Measurements from ENCODE around the gene ALMS1. TPM values are rescaled to one million over a fixed set of nuclear protein-coding genes. Genes with fewer than 3 reads are reported as not detected.

Gene ALMS1
- total and polyA plus RNA-seq, 2 of the 4 experiments (the other 2 are of a cell fraction): 20.8 to 52.8 TPM

DNA sequence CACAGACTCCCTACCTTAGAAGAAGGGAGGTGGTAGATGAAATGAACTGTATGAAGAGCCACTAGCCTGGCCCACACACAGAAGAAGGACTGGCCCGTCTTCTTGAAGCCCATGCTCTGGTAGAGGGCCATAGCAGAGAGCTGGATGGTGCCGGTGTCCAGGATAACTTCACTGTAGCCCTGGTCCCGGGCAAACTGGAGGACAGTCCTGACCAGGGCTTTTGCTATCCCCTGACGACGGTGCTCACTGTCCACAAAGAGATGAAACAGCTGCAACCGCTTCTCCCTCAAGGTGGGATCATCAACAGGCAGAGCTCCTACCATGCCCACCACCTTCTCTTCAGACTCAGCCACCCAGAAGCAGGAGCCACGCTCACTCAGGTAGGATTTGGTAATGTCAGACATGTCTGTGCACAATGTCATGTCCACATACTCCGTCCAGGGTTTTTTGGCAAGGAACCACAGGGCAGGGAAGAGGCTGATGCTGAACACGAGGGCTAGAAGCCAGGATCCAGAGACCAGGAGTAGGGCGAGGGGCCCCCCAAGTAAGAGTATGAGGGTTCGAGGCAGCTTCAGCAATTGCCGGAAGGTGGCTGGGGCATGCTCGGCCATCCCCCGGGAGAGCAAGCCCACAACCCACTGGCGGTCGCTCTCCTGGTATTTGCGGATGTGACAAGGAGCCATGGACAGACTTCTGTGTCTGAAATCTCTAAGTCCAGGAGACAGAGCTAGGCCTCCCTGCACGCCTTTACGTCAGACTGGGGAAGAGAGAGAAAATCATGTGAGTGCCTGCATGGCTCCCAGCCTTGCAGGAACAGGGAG, 255.5 kb downstream of the ALMS1 start:
- H4K91ac ChIP-seq (ENCODE audit: insufficient read depth, low read depth, low read length): no peak overlapping the region
- TF ChIP-seq POLR2A (IDR thresholded peaks at IDR 0.05; ENCODE audit: low read depth, low read length): no peak
- TF ChIP-seq MAZ (IDR thresholded peaks at IDR 0.05; ENCODE audit: borderline replicate concordance, low read depth, low read length): no peak
- TF ChIP-seq, protein P1, sequence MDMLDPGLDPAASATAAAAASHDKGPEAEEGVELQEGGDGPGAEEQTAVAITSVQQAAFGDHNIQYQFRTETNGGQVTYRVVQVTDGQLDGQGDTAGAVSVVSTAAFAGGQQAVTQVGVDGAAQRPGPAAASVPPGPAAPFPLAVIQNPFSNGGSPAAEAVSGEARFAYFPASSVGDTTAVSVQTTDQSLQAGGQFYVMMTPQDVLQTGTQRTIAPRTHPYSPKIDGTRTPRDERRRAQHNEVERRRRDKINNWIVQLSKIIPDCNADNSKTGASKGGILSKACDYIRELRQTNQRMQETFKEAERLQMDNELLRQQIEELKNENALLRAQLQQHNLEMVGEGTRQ (IDR thresholded peaks at IDR 0.05; ENCODE audit: low read depth, low read length): no peak
- no peak for TF ChIP-seq NFE2L2 (IDR thresholded peaks at IDR 0.05; ENCODE audit: low read depth, low read length)
- TF ChIP-seq BHLHE40 (IDR thresholded peaks at IDR 0.05; ENCODE audit: low read depth, low read length): no peak
- TF ChIP-seq SMC3 (IDR thresholded peaks at IDR 0.05; ENCODE audit: low read depth, low read length): no peak
- TF ChIP-seq MXI1 (IDR thresholded peaks at IDR 0.05; ENCODE audit: borderline replicate concordance, low read depth, low read length): no peak
- TF ChIP-seq MAFK (IDR thresholded peaks at IDR 0.05; ENCODE audit: low read depth, low read length): no peak
- H3K14ac ChIP-seq (replicated peaks; ENCODE audit: low read depth, low read length): no peak overlapping the region
- no peak overlapping the region for H3K4me2 ChIP-seq (ENCODE audit: low read depth, low read length)
- H4K20me1 ChIP-seq (ENCODE audit: insufficient read depth, low read length): no peaks in the 10 kb centered on the region
- H3K18ac ChIP-seq (ENCODE audit: low read depth, low read length): no peak overlapping the region
- H2AK9ac ChIP-seq (replicated peaks; ENCODE audit: low read depth, low read length, poor library complexity): no peak overlapping the region
- no peaks in the 10 kb centered on the region for H3K9me1 ChIP-seq (ENCODE audit: insufficient read depth, low read length)
- no peaks in the 10 kb centered on the region for H3K36me3 ChIP-seq (ENCODE audit: control insufficient read depth, insufficient read depth, low read length)
- no peak overlapping the region for H2BK15ac ChIP-seq (ENCODE audit: low read depth, low read length)
- H3K4me1 ChIP-seq (ENCODE audit: control insufficient read depth, insufficient read depth, low read length): no peaks in the 10 kb centered on the region
- ATAC-seq (ENCODE audit: low read depth): no peak
- H3K9ac ChIP-seq (ENCODE audit: low read depth, low read length): no peak overlapping the region
- no peak overlapping the region for H2AK5ac ChIP-seq (ENCODE audit: low read depth, low read length)
- H3K27me3 ChIP-seq (ENCODE audit: control insufficient read depth, insufficient read depth, low read length): peaks cover 8% of the 10 kb centered on the region; the same call in 1 of the 2 replicates
- no peak overlapping the region for H2AFZ ChIP-seq (replicated peaks; ENCODE audit: low read length, poor library complexity)
- H4K8ac ChIP-seq (ENCODE audit: low read depth in 2 of 2, low read length in 2 of 2): no peak overlapping the region
- 65% methylated on average over 11 of the region's 19 CpGs; no CpG with 5 or more reads in 1 of the 2 experiments for WGBS, 2 experiments (ENCODE audit: extremely low coverage in 2 of 2, insufficient read length in 1 of 2)
- no peak overlapping the region for H3K4ac ChIP-seq (ENCODE audit: low read depth, low read length)
- ChIA-PET CTCF (no interaction called here), POLR2A (ENCODE audit: unreplicated experiment) (no interaction called here)
- H2BK20ac ChIP-seq (ENCODE audit: low read depth, low read length): no peak overlapping the region
- no peak overlapping the region for H3K56ac ChIP-seq (ENCODE audit: extremely low read depth, insufficient read depth, low read length)
- dilution Hi-C loops (cut with HindIII; ENCODE audit: low sequenced_read_pairs, unreplicated experiment) (no loop called here), in situ Hi-C loops (cut with MboI; ENCODE audit: low sequenced_read_pairs) (no loop called here), intact Hi-C loops (cut with micrococcal nuclease) (no loop called here)
- no peaks in the 10 kb centered on the region for H3K79me1 ChIP-seq (ENCODE audit: low read depth in 1 of 2, low read length in 2 of 2)
- H3K27ac ChIP-seq (ENCODE audit: insufficient read depth, low read length): no peak overlapping the region
- BruUV-seq (replicated peaks): no TSS peak
- no peak overlapping the region for H3K4me3 ChIP-seq (ENCODE audit: insufficient read depth, low read depth, low read length)
- no peak overlapping the region for H3K23ac ChIP-seq (ENCODE audit: low read depth, low read length)
- no peak overlapping the region for H4K5ac ChIP-seq (ENCODE audit: low read depth, low read length)
- H2BK120ac ChIP-seq (ENCODE audit: low read depth, low read length): no peak overlapping the region
- no peak for DNase-seq
- H2BK5ac ChIP-seq (ENCODE audit: low read depth, low read length, poor library complexity, severe bottlenecking): no peak overlapping the region
- H3K9me3 ChIP-seq (ENCODE audit: control insufficient read depth, insufficient read depth, low read length): no peaks in the 10 kb centered on the region

All from IMR-90 (cell line).